ENCODE results near the gene TTN.

DNA sequence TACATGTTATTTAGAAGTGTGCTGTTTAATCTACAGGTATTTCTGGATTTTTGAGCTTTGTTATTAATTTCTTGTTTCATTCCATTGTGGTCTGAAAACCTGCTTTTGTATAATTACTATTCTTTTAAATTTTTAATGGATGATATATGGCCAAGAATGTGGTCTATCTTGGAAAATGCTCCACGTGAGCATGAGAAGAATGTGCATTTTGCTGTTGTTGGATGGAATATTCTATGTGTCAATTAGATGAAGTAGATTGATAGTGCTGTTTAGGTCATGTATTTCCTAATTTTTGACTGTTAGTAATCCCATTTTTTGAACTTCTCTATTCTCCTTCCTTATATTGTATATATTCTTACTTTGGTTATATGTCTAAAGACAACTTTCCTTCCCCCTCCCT, 19.9 kb upstream of the TTN start:
- TF ChIP-seq, protein P1, sequence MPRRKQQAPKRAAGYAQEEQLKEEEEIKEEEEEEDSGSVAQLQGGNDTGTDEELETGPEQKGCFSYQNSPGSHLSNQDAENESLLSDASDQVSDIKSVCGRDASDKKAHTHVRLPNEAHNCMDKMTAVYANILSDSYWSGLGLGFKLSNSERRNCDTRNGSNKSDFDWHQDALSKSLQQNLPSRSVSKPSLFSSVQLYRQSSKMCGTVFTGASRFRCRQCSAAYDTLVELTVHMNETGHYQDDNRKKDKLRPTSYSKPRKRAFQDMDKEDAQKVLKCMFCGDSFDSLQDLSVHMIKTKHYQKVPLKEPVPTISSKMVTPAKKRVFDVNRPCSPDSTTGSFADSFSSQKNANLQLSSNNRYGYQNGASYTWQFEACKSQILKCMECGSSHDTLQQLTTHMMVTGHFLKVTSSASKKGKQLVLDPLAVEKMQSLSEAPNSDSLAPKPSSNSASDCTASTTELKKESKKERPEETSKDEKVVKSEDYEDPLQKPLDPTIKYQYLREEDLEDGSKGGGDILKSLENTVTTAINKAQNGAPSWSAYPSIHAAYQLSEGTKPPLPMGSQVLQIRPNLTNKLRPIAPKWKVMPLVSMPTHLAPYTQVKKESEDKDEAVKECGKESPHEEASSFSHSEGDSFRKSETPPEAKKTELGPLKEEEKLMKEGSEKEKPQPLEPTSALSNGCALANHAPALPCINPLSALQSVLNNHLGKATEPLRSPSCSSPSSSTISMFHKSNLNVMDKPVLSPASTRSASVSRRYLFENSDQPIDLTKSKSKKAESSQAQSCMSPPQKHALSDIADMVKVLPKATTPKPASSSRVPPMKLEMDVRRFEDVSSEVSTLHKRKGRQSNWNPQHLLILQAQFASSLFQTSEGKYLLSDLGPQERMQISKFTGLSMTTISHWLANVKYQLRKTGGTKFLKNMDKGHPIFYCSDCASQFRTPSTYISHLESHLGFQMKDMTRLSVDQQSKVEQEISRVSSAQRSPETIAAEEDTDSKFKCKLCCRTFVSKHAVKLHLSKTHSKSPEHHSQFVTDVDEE (CRISPR knock-in tag; IDR thresholded peaks at IDR 0.05): no peak
- TF ChIP-seq ZNF8 (CRISPR knock-in tag; IDR thresholded peaks at IDR 0.05): no peak
- TF ChIP-seq ARNTL (CRISPR knock-in tag; IDR thresholded peaks at IDR 0.05; ENCODE audit: borderline replicate concordance, low read depth): no peak
- TF ChIP-seq ZNF565 (CRISPR knock-in tag; conservative IDR thresholded peaks at IDR 0.05; ENCODE audit: low read depth): no peak

Data from SK-N-SH treated with all-trans-retinoic acid at 6 μM for 48 hours (cell line).